ENCODE measurements around the gene PFAS.

DNA sequence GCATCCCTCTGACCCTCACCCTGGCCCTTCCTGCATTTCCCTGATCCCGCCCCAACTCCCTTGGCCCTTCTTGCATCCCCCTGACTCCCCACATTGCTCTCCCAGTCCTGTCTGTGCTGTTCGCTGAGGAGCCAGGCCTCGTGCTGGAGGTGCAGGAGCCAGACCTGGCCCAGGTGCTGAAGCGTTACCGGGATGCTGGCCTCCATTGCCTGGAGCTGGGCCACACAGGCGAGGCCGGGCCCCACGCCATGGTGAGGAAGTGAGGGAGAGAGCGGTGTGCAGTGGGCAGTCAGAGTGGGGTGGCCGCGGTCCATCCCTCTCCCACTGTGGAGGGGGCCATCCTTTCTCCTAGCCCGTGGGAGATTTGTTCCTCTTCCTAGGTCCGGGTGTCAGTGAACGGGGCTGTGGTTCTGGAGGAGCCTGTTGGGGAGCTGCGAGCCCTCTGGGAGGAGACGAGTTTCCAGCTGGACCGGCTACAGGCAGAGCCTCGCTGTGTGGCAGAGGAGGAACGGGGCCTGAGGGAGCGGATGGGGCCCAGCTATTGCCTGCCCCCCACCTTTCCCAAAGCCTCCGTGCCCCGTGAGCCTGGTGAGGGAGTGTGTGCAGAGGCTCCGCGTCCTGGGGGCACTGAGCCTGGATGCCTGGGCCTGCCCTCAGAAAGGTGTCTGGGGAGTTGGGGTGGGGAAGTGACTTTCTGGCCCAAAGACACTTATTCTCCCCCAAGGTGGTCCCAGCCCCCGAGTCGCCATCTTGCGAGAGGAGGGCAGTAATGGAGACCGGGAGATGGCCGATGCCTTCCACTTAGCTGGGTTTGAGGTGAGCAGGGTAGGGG, 17.8 kb downstream of the PFAS start:
- TF ChIP-seq POLR2AphosphoS5 (IDR thresholded peaks at IDR 0.05) (no peak), CTCF (IDR thresholded peaks at IDR 0.05) (no peak), POLR2A (IDR thresholded peaks at IDR 0.05) (no peak), EP300 (IDR thresholded peaks at IDR 0.05) (no peak)

Data from gastroesophageal sphincter (tissue), 3 donors.